SIG-M5 treated with dmso at 0.1 percent for 504 hours (cell line): ENCODE measurements around the gene NBEA.

Experiments
- DNase-seq: peaks from one replicate; lab custom pipeline; 2025; ENCODE audit not compliant: unreplicated experiment; lab: John Stamatoyannopoulos, UW

NBEA gene

DNA sequence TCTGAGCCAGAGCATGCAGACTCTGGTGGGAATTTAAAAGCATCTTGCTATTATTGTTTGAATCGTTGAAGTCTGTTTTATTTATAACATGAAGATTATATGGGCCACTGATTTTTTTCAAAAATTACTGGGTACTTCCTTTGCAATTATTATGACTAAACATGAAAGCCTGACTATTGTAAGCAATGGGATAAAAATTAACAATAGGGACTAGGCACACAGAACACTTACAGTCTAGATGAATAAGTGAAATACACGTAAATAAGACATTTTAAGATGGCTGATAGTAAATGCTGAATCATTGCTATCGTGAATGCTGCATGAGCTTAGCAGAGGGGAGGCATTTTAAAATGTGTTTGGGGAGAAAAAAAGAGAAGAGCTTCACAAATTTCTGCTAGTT is 615.4 kb downstream of the NBEA start:
- no peak for DNase-seq

DNA sequence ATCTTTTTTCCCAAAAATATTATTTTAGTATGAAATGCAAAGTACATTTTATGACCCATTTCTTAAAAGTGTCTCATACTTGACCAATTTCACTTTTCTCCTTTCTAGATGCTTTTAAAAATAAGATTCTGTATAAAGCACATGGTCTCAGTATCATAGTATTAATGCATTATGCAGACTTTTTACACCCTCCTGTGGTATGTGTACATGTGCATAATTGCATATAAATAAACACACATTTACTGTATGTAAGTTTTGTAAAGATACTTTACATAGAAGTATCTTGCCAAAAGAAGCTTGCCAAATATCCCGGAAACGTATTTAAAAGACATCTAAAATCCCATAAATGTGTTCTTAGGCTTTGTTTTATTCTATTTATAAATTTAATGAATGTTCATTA is 619.5 kb downstream of the NBEA start:
- DNase-seq: no peak

DNA sequence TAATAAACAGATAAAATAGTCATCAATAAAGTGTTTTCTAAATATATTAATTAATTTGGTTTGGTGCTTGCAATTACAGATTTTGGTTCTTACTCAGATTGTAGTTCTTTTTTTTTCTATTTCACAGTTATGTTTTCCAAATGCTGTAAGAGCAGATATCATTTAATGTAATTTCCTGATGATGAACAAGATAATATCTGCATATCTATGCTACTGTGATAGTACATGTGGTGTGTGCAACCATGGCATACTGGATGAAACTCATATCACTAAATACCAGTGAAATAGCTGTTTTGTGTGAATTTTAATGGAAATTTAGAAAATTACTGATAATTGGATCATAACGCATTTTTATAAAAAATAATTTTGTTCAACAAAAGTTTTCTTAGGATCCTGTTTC is 623.2 kb downstream of the NBEA start:
- no peak for DNase-seq

DNA sequence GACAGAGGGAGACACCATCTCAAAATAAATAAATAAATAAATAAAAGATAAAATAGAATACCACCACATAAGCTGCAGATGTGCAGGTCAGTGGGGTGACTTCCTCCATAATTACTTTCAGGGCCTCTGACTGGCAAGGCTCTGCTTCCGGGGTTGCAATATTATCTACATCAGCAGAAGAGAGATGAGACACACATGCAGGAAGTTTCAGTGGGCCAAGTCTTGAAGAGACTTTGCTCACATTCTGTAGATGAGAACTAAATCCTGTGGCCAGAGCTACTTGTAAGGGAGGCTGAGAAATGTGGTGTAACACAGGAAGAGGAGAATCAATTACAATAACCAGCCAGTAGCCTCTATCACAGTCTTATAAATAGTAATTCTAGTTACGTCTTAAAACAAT is 624.3 kb downstream of the NBEA start:
- DNase-seq: no peak

DNA sequence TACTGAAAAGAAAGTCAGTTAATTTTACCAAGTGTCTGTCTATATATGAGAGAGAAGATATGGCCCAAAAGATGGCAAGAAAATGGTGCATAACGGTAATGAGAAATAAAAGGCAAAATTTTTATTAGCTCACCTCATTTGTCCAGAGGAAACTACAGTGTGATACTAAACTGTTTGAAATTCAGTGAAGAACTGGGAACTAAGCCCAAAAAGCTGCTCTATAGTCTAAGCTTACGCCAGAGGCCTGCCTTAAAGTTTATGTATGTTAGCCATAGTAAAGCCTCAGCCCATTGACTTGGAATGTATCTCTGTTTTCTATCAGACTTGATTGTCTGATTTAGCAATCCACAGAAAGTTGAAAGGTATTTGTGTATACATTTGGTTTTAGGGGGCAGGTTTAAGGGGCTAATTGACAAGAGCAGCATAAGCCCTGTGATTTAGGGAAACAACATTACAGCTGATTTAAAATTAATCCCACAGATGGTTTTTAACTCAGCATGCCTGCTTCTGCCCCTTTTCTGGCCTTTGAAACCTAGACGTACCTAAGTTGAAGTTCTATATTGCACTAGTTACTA is 625.4 kb downstream of the NBEA start:
- DNase-seq: no peak

DNA sequence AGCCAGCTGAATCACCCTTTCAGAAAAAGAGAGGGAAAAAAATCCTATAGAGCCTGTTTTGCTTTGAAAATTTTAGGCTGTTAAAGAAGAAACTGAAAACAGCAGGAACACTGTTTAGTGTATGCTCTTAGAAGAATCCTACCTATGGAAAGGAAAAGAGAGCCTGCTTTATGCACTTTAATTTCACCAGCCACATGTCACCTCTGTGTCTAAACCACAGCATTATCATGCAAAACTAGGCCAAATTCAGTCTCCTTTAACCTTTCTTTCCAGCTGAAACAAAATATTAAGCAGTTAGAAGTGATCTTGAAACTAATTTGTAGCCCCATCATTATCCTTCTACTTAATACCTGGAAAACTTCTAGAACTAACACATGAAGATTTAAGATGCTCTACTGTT is 631.6 kb downstream of the NBEA start:
- DNase-seq: no peak

DNA sequence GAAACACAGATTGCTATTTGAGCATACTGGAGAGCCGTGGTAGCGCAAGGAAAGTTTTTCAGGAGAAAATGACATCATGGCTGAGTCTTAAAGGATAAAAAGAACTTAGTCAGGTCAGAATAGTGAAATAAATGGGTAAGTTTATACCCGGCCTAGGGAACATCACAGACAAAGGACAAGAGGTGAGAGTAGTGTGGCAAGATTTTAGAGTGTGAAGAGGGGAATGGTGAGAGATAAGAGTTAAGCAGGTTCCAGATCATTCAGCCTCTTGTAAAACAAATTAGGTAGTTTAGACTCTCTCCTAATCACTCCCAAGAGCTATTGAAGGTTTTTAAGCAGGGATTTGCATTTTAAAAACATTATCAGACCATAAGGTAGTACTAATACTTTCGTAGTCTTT is 650.4 kb downstream of the NBEA start:
- no peak for DNase-seq

DNA sequence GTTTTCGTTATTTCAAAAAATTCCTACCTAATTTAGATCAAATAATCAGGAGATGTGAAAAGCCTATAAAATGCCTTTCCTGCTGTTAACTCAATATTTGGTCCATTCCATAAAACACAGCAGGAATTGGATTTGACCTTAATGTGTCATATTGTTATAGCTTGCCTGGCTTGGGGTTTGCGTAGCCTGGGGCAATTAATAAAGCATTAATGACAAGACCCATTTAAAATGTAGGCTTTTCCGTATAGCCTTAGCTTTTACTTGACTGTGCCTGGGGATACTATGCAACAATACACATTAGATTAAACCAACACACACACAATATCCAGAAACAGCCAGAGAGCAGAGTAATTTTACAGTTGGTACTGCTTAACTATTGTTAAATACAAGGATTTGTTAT is 651.6 kb downstream of the NBEA start:
- DNase-seq: no peak

DNA sequence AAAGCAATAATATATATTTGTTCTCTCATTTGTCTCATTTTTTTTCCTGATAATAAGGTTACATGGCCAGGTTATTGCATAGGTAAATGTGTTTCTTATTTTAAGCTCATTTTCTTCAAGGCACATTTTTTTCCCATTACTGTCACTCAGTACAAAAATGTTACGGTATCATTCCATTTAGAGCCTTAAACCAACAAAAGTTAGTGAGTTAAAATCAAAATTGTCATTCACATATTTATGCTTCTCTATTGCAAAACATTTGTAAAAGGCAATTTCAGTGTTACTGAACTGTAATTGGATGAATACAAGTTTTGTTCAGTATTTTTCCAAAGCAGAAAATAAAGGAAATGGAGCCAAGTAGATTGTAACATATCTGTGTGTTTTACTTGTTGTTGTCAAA is 652.0 kb downstream of the NBEA start:
- no peak for DNase-seq

DNA sequence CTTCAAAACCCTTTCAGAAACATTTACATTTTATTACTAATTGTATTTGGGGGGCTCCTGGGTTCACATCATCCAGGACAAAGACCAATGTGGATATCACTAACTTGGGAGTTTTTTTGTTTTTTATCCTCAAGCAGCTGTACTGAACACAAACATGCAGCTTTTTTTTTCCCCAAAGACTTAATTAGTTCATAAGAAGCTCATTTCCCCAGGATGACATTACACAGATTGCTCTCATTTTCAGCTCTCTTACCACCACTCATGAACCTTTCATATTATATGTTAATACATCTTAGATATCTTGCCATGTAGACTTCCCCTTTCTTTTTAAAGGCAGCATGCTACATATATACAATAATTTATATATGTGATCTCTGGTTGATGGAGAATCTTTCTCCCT is 653.1 kb downstream of the NBEA start:
- no peak for DNase-seq

DNA sequence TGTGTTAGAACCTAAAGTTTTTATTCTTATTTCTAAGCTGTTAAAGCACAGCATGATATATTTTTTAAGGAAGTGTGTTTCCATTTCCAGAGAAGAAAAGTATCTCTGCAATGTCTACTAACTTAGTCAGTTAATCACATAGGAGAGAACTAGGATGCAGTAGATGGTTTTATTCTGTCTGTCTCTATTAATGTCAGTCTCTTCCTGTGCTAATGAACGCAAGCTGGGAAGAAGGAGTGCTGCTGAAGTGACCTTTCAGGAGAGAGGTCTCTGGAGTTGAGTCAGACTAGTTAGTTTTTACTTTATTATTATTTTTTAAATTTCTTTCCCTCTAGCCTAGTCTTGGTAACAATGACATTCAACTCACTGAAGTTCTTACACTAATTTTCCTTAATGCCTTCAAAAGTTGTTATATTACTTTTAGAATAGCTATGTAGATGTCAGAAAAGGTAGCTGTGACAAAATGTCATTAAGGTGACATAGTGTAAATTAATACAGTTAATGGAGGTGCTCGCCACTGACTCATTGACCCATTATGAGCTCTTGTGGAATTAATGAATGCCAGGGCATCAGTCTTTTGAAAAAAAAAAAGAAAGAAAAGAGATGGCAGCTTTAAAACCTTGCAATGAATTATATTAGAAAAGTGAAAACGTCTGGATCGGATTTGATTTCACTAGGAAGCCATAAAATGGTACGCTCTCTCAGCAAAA is 654.4 kb downstream of the NBEA start:
- no peak for DNase-seq

DNA sequence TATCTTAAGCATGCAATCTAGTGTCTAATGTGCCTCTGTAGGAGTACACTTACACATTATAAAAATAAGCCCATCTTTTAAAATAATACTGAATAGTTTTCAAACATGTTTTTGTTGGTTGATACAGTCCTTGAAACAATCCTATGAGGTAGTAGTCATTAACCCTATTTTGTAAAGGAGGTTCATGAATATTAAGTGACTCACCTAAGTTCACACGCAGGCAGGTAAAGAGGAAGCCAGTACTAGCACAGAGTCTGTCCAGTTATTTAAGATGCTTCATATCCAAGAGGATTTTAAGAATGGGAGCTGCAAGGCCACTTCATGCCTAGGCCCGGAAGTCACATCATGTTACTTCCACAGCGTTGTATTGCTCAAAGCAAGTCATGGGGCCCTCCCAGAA is 655.4 kb downstream of the NBEA start:
- no peak for DNase-seq

DNA sequence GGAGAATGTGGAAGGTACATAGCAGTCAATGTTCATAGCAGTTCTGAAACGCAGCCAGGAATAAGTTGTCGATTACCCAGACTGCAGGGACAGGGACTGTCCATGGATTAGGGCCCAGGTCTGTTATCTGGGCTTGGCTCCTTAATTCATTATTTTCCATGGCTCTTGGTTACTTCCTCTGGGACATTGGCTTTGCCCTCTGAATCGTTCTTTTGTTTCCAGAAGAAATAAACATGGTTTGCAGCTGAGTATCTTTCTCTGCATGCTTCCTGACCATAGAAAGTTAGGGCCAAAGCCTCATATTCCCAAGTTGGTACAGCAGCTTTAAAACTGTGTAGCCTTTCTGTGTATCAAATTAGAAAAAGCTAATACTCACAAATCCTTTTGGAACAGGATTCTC is 656.2 kb downstream of the NBEA start:
- no peak for DNase-seq

DNA sequence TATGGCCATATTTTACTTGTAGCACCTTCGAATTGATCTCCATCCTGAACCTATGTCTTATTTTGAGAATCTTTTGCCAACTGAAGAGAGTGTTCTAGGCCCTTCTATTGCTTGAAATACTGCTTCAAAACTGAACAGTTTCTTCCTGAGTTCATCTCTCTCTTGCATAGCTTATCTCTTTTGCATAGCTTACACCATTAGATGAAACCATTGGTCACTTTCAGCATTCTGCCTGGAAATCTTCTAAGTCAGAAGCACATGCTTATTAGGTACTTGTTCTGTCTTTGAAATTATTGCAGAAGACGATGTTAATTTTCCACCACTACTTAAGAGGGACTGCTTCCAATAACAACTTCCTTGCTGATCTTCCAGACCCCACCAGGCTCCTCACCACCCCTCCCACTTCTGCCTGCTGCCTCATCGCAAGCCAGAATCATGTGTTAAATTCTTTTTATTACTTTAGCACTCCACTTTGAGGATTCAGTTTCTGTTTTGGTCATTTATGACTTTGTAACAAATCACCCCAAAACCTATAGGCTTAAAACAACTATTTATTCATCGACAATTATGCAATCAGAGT is 656.8 kb downstream of the NBEA start:
- DNase-seq: no peak

DNA sequence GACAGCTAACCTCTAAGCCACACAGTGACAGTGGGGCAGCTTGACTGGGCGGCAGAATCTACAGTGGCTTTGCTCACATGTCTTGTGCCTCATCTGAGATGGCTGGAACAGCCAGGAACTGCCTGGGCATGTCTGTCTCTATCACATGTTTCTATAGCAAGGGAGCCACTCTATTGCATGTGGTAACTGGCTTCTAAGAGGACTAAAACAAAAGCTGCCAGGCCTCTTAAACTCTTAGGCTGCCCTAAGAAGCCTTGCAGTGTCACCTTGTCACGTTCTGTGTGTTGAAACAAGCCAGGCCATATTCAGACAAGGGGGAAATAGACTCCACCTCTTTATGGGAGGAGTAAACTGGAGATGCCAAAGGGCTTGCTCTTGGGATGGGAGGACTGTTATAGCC is 657.3 kb downstream of the NBEA start:
- no peak for DNase-seq

DNA sequence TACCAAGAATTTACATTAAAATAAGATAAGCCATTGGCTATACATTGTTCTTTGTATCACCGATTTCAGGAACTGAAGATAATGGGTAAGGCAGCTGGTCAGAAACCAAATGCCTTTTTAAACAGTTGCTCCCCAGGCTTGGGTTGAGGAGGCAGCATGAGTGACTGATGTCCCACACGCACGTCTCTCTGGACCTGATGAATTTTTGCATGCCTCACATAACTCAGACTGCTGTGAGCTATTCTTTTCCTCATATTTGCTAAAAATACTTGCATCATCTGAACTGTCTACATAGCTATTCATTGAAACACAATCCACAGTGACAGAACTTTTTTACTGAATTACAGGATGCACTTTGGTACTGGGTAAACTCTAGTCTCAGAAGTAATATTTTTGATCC is 658.1 kb downstream of the NBEA start:
- no peak for DNase-seq

DNA sequence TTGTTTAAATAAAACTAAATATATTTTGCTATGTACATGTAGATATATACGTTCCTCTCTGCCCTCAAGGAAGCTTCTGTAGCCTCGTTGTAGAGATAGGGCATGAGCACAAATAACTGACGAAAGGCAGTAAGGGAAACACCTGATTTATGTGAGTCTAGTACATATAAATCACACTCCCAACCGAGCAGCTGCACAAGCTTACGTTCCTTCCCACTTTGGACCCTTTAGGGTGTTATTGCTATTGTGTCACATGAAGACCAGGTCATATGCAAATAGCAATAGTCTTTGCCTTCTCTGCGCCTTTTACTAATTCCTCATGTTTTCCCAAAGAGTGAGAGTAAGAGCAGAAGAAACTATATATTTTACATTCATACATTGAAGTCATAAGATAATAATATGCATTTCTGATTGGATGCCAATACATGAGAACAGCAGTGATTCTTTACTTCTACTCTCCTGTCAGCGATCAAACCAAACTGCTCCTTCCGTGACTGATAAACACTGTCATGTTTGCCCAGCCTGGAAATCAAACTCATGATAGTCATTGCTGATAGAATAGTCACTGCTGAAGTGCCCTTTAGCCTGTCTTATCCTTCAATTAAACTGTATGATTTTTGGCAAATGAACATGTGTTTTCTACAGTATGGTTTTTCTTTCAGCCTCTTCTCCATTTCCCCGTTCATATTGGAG is 661.7 kb downstream of the NBEA start:
- no peak for DNase-seq

DNA sequence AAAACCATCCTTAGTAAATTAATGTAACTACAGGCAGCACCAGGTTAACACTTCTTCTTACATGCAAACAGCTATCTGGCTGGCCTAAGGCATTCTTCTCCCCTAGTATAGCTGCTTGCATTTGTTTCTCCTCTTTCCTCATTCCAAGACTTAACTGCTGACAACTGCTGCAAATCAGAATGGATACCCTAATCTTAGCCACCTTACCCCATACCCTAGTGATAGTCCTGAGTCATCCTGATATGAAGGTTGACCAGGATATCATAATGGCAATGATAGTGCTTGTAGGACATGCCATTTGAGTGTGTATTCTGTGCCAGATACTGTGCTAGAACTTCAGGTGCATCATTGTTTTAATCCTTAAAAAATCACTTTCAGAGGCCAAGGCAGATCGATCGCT is 672.6 kb downstream of the NBEA start:
- DNase-seq: no peak

DNA sequence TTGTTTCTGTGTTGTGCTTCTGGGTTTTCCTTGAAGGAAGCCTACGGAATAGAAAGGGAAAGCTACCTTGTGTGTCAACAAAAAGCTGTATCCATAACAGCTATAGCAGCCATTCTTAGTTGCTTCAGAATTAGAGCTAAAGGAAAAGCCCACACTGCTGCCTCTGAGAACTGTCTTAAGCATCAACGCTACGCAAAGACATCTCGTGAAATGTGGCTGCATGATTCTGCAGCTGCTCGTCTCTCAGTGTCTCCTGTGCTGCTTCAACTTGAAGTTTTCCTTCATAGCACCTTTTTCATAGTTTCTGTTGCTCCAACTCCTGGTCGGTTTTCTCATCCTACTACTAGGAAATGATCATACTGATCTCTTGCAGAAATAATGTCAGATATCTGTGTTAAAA is 675.4 kb downstream of the NBEA start:
- no peak for DNase-seq

DNA sequence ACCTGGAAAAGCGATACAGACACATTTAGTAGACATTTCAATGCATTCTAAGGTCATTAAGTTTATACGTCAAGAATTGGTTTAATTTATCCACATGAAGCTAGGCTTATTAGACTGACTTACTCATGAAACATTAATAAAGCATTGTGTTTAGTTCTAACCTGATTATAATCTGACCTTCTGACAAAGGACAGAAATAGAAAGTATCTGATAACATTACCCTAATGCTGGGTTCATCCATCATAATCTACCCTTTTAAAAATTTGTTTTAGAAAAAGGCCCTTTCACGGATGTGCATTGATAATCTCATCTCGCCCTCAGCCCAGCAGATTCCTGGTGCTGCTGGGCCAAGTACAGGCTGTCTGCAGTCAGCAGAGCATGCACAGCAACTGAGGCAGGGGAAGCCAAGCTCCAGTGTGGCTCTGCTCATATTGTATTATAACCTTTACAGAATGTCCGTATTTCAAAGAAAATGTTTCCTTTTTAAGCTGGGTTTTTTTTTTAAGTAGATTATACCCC is 676.6 kb downstream of the NBEA start:
- DNase-seq: no peak

DNA sequence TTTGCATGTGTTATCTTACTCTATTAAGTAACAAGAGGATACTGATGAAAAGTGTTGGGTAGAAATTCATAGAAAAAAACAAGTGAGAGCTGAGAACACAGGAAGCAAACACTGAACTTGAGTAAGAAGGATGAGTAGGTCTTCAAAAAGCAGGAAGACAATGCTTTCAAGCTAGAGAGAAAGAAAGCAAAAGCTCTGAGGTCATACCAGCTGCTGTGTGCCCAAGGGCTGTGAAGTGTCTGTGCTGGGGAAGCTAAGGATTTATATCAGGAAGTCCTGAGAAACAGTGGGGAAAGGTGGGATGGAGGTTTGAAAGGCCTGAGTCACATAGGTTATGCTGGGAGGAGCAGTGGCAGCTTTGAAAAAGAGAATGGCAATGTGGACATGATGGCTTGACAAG is 679.9 kb downstream of the NBEA start:
- DNase-seq: no peak

DNA sequence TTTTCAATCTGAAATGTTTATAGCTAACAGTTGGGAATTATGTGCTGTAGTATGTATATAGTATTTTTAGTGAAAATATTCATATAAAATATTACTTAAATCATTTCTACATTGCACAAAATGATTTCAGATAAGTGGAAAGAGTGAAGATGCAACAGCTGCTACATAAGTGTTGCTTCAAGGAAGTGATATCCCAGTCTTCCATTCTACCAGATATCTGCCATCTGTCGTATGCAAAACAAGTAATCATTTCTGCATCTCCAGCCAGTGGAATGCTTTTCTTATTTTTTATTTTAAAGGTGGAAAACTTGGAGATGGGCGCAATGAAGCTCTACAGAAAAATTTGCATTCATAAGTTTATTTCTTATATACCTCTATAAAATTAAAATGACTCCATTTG is 687.0 kb downstream of the NBEA start:
- DNase-seq: no peak
